Activated naive CD4-positive, alpha-beta T cell treated with anti-CD3 and anti-CD28 coated beads, Interleukin-2, amount 50 U/mL, for 24 hours (primary cell): Measurements from ENCODE around the gene SMOC2.

Experiments
- H3K27ac Mint-ChIP-seq: one replicate; pipeline ENCODE4 v1.8.0; 2021; ENCODE audit warnings: mild to moderate bottlenecking, mixed read lengths
- H3K27me3 Mint-ChIP-seq: one replicate; pipeline ENCODE4 v1.8.0; 2021; ENCODE audit warnings: mixed read lengths
- H3K36me3 Mint-ChIP-seq: one replicate; pipeline ENCODE4 v1.8.0; 2021; ENCODE audit warnings: mixed read lengths
- H3K4me1 Mint-ChIP-seq: one replicate; pipeline ENCODE4 v1.8.0; 2021; ENCODE audit warnings: mixed read lengths
- H3K4me3 Mint-ChIP-seq: one replicate; pipeline ENCODE4 v1.8.0; 2021; ENCODE audit warnings: mild to moderate bottlenecking, mixed read lengths
- H3K9me3 Mint-ChIP-seq: one replicate; pipeline ENCODE4 v1.8.0; 2021; ENCODE audit warnings: mixed read lengths

SMOC2 gene

GRCh38 chr6:168626046-168626602, 185.1 kb downstream of the SMOC2 start:
- no peaks in the 10 kb centered on the region for H3K4me1 Mint-ChIP-seq
- H3K36me3 Mint-ChIP-seq, result no peaks in the 10 kb centered on the region
- H3K27ac Mint-ChIP-seq, result no peak overlapping the region
- no peak overlapping the region for H3K4me3 Mint-ChIP-seq
- H3K27me3 Mint-ChIP-seq, result peaks cover 2% of the 10 kb centered on the region
- H3K9me3 Mint-ChIP-seq, result peaks cover 6% of the 10 kb centered on the region

DNA sequence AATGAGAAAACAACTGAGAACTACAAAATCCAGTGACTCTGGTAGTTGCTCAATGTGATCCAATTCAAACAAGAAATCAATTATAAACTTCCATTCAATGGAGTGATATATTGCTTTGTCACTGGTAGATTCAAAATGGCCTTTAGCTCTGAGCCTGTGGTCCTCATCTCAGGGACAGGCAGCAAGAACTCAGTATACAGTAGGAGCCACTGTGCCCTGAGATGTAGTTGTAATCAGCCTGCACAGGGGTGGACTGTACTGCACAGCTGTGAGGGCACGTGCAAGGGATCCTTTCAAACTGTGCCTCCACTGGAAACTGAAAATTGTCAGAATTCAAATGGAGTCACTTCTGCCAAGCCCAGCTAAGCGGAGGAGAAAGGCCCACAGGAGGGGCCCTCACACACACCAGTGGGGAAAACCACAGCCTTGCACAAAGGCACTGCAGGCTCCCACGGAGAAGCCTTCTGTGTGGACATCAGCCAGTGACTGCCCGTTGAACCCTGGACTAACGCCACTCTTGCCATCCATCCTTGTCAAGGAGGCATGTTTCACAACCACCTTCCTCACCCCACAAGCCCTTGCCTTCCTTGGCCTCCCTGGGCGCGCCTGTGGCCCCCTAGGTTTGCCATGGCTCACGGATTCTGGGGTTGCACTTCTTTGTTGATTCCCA, 186.7 kb downstream of the SMOC2 start:
- H3K36me3 Mint-ChIP-seq, result no peaks in the 10 kb centered on the region
- no peaks in the 10 kb centered on the region for H3K4me1 Mint-ChIP-seq
- H3K4me3 Mint-ChIP-seq, result no peak overlapping the region

DNA sequence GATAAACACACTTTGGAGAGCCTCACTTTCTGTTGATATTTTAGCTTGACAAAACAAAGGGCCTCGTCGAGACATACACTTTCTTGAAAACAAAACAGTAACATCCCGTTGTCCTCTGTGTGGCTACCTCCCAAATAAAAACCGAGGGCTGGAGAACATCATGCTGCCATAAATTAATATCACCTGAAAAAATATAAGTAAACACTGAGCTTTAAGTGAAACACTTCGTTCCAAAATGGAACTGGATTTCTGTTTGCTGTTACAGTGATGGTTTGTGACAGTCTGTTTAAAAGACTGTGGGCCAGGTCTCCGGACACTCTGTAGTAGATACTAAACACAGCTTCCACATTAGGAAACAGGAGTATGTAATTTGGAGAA, 187.2 kb downstream of the SMOC2 start:
- Mint-ChIP-seq H3K36me3 (no peaks in the 10 kb centered on the region), H3K4me3 (no peak overlapping the region), H3K9me3 (no peaks in the 10 kb centered on the region), H3K4me1 (no peaks in the 10 kb centered on the region), H3K27me3 (peaks cover 1% of the 10 kb centered on the region), H3K27ac (no peak overlapping the region)

More for the DNA sequence above, 186.7 kb downstream of the SMOC2 start:
- Mint-ChIP-seq H3K27ac (no peak overlapping the region), H3K9me3 (no peaks in the 10 kb centered on the region), H3K27me3 (peaks cover 1% of the 10 kb centered on the region)

DNA sequence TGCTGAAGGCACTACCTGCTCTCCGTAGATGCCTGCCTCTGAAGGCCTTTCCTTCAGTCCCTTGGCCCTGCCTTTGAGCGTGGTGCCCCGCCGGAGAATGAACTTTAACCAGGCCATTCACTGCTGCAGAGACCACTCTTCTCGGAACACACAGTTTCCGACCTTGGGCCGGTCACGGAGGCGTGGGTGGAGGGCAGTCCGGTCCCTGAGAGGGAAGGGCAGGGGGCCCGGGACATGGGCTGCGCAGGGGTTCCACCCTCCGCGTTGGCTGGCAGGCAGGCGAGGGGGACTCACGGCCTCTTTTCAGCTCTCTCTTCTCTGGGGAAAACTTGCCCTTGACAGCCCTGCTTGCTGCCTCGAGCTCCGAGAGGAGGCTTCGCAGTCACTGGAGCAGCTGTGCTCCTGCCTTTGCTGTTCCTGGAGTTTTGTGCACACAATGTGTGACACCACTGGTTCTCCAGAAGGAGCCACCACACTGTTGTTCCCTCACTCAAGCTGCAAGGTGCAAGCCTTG, 187.8 kb downstream of the SMOC2 start:
- H3K4me1 Mint-ChIP-seq, result no peaks in the 10 kb centered on the region
- H3K9me3 Mint-ChIP-seq, result no peaks in the 10 kb centered on the region
- no peak overlapping the region for H3K27ac Mint-ChIP-seq
- no peak overlapping the region for H3K4me3 Mint-ChIP-seq
- H3K36me3 Mint-ChIP-seq, result no peaks in the 10 kb centered on the region
- peaks cover 3% of the 10 kb centered on the region for H3K27me3 Mint-ChIP-seq

GRCh38 chr6:168631564-168631963, 190.6 kb downstream of the SMOC2 start:
- Mint-ChIP-seq H3K36me3 (no peaks in the 10 kb centered on the region), H3K4me1 (no peaks in the 10 kb centered on the region), H3K9me3 (no peaks in the 10 kb centered on the region), H3K4me3 (no peak overlapping the region), H3K27me3 (peaks cover 3% of the 10 kb centered on the region), H3K27ac (no peak overlapping the region)

DNA sequence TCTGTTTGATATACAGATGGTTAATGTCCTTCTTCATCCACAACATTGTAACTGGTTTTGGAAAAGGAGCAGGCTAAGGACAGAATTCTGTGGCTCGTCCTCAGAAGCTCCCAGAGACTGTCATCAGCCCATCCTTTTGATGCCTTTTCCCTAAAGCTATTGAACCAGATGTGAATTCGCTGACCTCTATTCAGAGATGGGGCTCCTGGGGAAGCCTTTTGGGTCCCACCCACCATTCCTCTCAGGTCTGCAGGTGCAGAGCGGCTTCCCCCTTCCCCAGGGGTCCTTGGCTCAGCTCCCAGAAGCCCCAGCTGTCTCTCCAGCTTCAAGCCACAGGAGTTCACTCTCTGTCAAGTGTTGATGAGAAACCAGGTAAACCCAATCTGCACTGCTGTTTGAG, 191.7 kb downstream of the SMOC2 start:
- peaks cover 5% of the 10 kb centered on the region for H3K27me3 Mint-ChIP-seq
- H3K9me3 Mint-ChIP-seq, result no peaks in the 10 kb centered on the region
- no peak overlapping the region for H3K27ac Mint-ChIP-seq
- H3K4me1 Mint-ChIP-seq, result no peaks in the 10 kb centered on the region
- no peak overlapping the region for H3K4me3 Mint-ChIP-seq
- H3K36me3 Mint-ChIP-seq, result no peaks in the 10 kb centered on the region

DNA sequence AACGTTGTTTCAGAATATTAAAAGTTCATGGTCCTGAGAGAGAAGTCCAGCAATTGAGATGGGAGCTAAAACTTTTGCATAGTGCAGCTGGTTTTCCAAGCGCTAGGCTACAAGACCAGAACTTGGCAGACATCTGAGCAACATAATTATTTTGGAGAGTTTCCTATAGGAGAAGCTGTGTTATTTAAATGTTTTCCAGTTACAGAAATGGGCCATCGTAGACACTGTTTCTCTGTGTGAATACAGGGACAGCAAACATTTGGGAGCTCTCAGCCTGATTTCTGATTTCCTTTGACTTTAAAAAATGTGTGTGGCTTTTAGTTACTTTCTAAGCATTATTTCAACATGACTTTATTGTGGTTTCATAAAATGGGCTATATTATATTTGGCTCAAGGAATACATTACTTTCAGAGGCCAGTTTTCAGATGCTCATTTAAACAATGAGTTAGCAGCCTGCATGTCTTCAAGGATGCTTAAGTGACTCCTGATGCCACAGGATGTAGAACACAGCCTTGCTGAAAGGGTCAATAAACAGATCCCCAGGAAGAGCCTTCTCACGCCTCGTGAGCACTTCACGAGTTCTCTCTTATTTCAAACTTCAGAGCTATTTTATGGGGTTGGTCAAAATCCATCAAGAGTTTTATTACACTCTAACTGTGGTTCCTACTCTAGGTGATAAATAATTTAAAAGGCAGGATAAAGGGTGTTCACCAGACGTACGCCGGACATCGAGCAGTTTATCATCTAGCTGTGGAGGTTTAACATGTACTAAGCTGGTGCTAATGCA, 193.8 kb downstream of the SMOC2 start:
- Mint-ChIP-seq H3K27ac (no peak overlapping the region), H3K9me3 (no peaks in the 10 kb centered on the region), H3K4me1 (no peaks in the 10 kb centered on the region), H3K36me3 (no peaks in the 10 kb centered on the region), H3K27me3 (peaks cover 8% of the 10 kb centered on the region), H3K4me3 (no peak overlapping the region)

- Mint-ChIP-seq H3K9me3 (no peaks in the 10 kb centered on the region), H3K27ac (no peak overlapping the region), H3K27me3 (peaks cover 11% of the 10 kb centered on the region), H3K36me3 (no peaks in the 10 kb centered on the region), H3K4me1 (no peaks in the 10 kb centered on the region), H3K4me3 (no peak overlapping the region)
Measured at GRCh38 chr6:168636147-168637004, 195.4 kb downstream of the SMOC2 start.

- H3K9me3 Mint-ChIP-seq, result no peaks in the 10 kb centered on the region
- H3K4me1 Mint-ChIP-seq, result no peaks in the 10 kb centered on the region
- H3K4me3 Mint-ChIP-seq, result no peak overlapping the region
- H3K36me3 Mint-ChIP-seq, result no peaks in the 10 kb centered on the region
- H3K27ac Mint-ChIP-seq, result no peak overlapping the region
- H3K27me3 Mint-ChIP-seq, result peaks cover 10% of the 10 kb centered on the region
Measured at GRCh38 chr6:168637834-168638233, 196.8 kb downstream of the SMOC2 start.

DNA sequence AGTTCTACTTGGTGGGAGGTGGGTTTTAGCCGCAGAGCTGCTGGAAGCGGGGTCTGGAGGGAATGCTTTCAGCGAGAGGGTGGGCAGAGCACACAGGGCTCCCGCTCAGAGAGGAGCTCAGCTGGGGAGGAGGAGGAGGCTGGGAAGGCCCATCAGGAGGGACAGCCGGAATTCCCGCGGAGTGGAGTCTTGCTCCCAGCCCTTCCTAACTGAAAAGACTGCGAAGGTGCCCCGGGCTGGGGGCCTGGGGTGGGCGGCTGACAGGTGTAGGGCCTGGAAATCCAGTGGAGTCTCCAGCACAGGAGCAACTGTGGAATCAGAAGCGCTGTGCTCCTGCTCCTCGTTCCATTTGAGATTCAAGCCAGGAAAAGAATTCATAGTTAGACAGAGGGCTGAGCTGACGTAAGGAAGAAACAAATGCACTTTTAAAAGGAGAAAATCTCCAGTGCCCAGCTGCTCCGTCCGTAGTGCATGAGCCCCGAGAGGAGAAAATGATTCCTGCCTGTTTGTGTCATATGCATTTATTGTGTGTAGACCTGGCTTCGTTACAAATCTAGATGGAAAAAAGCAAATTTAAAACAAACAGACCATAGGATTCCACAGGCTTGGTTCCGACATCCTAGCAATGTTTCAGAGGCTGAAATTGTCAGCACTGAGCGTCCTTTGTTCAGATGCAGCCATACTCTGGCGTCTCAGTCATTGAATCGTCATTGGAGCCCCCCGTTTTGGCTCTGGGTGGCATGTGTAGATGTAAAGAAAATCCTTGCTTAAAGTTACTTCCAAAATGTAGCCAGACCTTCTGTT, 197.7 kb downstream of the SMOC2 start:
- Mint-ChIP-seq H3K27ac (no peak overlapping the region), H3K4me1 (no peaks in the 10 kb centered on the region), H3K27me3 (peaks cover 8% of the 10 kb centered on the region), H3K4me3 (no peak overlapping the region), H3K9me3 (no peaks in the 10 kb centered on the region), H3K36me3 (no peaks in the 10 kb centered on the region)

DNA sequence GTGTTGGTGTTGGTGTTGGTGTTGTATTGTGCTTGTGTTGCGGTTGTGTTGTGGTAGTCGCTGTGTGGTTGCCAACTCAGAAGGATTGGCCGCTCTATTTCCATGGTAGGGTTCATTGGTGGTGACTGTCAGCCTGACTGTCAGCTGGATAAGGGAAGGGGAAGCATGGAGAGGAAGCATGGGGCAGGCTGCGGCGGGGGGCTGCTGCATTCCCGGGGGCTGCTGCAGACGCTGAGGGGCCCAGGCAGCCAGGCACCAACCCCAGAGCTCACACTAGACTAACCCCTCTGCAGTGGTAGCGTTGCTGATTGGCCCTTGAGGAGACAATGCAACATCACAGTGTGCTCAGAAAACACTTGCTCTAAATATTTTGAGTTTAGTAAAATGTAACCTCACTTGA, 199.2 kb downstream of the SMOC2 start:
- Mint-ChIP-seq H3K4me3 (no peak overlapping the region), H3K36me3 (no peaks in the 10 kb centered on the region), H3K27me3 (peaks cover 8% of the 10 kb centered on the region), H3K9me3 (no peaks in the 10 kb centered on the region), H3K4me1 (no peaks in the 10 kb centered on the region), H3K27ac (no peak overlapping the region)

GRCh38 chr6:168640768-168641167, 199.8 kb downstream of the SMOC2 start:
- H3K36me3 Mint-ChIP-seq, result no peaks in the 10 kb centered on the region
- H3K4me1 Mint-ChIP-seq, result no peaks in the 10 kb centered on the region
- H3K27me3 Mint-ChIP-seq, result peaks cover 8% of the 10 kb centered on the region
- H3K27ac Mint-ChIP-seq, result no peak overlapping the region
- no peak overlapping the region for H3K4me3 Mint-ChIP-seq
- no peaks in the 10 kb centered on the region for H3K9me3 Mint-ChIP-seq

- Mint-ChIP-seq H3K36me3 (no peaks in the 10 kb centered on the region), H3K27ac (no peak overlapping the region), H3K9me3 (no peaks in the 10 kb centered on the region), H3K4me1 (no peaks in the 10 kb centered on the region), H3K4me3 (no peak overlapping the region), H3K27me3 (peaks cover 8% of the 10 kb centered on the region)
Measured at GRCh38 chr6:168641446-168641845, 200.5 kb downstream of the SMOC2 start.

DNA sequence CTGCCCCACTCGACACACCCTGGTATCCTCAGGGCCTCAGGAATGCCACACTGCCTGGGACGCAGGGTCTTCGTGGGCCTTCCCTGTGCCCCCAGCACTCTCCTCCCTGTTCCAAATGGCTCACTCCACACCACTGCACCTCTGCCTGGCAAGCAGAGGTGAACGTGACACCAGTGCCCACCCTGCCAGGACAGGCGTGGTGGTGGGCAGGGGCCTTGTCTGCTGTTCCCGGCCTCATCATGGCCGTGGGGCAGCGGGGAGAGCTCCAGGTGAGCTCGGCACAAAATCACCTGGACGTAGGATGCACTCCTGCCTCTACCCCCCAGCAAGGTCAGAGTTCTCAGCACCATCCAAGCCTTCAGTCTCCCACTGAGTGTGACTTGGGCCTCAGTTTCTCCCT, 202.4 kb downstream of the SMOC2 start:
- peaks cover 3% of the 10 kb centered on the region for H3K27me3 Mint-ChIP-seq
- no peaks in the 10 kb centered on the region for H3K36me3 Mint-ChIP-seq
- H3K9me3 Mint-ChIP-seq, result no peaks in the 10 kb centered on the region
- H3K27ac Mint-ChIP-seq, result no peak overlapping the region
- H3K4me3 Mint-ChIP-seq, result no peak overlapping the region
- H3K4me1 Mint-ChIP-seq, result no peaks in the 10 kb centered on the region

DNA sequence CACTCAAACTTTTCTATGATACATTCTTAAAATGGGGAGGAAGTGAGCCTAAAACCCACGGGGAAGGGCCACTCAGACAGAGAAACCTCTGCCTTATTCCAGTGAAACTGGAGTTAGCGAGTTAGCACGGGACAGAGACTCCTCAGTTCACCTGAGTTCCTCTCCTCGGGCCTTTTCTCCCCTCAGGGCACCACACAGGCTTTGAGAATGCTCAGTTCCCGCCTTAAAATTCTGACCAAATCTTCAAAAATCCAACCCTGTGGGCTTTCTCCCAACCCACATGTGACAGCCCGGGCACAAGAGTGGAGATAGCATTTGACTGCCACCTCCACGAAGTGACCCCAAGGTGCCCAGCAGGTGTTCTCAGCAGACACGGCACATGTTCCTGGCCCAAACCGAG, 204.3 kb downstream of the SMOC2 start:
- Mint-ChIP-seq H3K4me1 (no peaks in the 10 kb centered on the region), H3K36me3 (no peaks in the 10 kb centered on the region), H3K27me3 (peaks cover 4% of the 10 kb centered on the region), H3K4me3 (no peak overlapping the region), H3K27ac (no peak overlapping the region), H3K9me3 (no peaks in the 10 kb centered on the region)
